Measurements from ENCODE around the gene RPP21.

The RPP21 gene

DNA sequence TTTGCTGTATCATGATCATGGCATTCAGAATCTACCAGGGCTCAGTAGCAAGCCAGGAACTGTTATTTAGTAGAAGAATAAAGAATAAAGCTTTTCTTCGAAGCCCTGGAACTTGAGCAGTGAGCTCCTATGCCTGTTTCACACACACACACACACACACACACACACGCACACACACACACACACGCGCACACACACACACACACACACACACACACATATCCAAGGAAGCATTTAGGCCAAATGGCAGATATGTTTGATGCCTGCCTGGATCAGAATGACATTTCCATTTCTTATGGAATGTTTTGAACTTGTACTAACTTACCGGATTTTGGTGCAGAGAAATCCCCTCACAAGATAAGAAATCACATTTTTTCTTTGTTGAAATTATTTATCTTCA, 35.5 kb downstream of the RPP21 start:
- H3K4me3 ChIP-seq (ENCODE audit: low read depth, low read length), result no peak overlapping the region
- ChIA-PET CTCF (interaction anchor here (0.7 to 2.1 kb wide), 3 partner anchors 17 to 162 kb away, joined by 3 to 7 read pairs (median 4); no protein-coding TSS in a partner anchor), POLR2A (no interaction called here)
- no peak for TF ChIP-seq ZNF23 (tag by site-specific recombination; IDR thresholded peaks at IDR 0.05; ENCODE audit: borderline replicate concordance)
- TF ChIP-seq, protein P1, sequence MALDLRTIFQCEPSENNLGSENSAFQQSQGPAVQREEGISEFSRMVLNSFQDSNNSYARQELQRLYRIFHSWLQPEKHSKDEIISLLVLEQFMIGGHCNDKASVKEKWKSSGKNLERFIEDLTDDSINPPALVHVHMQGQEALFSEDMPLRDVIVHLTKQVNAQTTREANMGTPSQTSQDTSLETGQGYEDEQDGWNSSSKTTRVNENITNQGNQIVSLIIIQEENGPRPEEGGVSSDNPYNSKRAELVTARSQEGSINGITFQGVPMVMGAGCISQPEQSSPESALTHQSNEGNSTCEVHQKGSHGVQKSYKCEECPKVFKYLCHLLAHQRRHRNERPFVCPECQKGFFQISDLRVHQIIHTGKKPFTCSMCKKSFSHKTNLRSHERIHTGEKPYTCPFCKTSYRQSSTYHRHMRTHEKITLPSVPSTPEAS (tag by site-specific recombination; IDR thresholded peaks at IDR 0.05), result peak; percentile 95
- H3K36me3 ChIP-seq (ENCODE audit: control insufficient read depth in 2 of 2, insufficient read depth in 1 of 2, low read length in 2 of 2), result no peaks in the 10 kb centered on the region
- no peaks in the 10 kb centered on the region for H3K4me1 ChIP-seq (ENCODE audit: control insufficient read depth, insufficient read depth, low read length)
- H3K27ac ChIP-seq (ENCODE audit: extremely low read depth, low read depth, low read length), result no peak overlapping the region
- no peaks in the 10 kb centered on the region for H3K9me3 ChIP-seq (ENCODE audit: control insufficient read depth, insufficient read depth, low read depth, low read length)

DNA sequence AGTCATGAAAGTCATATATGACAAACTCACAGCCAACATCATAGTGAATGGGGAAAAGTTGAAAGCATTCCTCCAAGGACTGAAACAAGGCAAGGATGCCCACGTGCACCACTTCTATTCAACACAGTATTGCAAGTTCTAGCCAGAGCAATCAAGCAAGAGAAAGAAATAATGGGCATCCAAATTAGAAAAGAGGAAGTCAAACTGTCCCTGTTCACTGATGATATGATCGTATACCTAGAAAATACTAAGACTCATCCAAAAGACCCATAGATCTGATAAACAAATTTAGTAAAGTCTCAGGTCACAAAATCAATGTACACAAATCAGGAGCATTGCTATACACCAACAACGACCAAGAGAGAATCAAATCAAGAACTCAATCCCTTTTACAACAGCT, 41.2 kb downstream of the RPP21 start:
- TF ChIP-seq, protein P2, sequence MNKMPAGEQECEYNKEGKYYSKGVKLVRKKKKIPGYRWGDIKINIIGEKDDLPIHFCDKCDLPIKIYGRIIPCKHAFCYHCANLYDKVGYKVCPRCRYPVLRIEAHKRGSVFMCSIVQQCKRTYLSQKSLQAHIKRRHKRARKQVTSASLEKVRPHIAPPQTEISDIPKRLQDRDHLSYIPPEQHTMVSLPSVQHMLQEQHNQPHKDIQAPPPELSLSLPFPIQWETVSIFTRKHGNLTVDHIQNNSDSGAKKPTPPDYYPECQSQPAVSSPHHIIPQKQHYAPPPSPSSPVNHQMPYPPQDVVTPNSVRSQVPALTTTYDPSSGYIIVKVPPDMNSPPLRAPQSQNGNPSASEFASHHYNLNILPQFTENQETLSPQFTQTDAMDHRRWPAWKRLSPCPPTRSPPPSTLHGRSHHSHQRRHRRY (tag by site-specific recombination; IDR thresholded peaks at IDR 0.05), result no peak
- no peak for TF ChIP-seq ZNF174 (tag by site-specific recombination; IDR thresholded peaks at IDR 0.05)
- no peak for TF ChIP-seq ZNF791 (tag by site-specific recombination; IDR thresholded peaks at IDR 0.05)
- TF ChIP-seq, protein P1 (tag by site-specific recombination; IDR thresholded peaks at IDR 0.05), result no peak
- TF ChIP-seq ZNF629 (tag by site-specific recombination; IDR thresholded peaks at IDR 0.05), result no peak
- TF ChIP-seq ZNF600 (tag by site-specific recombination; IDR thresholded peaks at IDR 0.05), result no peak
- Histone ChIP-seq H3K4me1 (ENCODE audit: control insufficient read depth, insufficient read depth, low read length) (no peaks in the 10 kb centered on the region), H3K9me3 (ENCODE audit: control insufficient read depth, insufficient read depth, low read depth, low read length) (no peaks in the 10 kb centered on the region), H3K27ac (ENCODE audit: extremely low read depth, low read depth, low read length) (no peak overlapping the region), H3K36me3 (ENCODE audit: control insufficient read depth in 2 of 2, insufficient read depth in 1 of 2, low read length in 2 of 2) (no peaks in the 10 kb centered on the region), H3K4me3 (ENCODE audit: low read depth, low read length) (no peak overlapping the region)
- ChIA-PET CTCF (interaction anchor here (1.0 to 1.3 kb wide), 2 partner anchors 11 to 27 kb away, joined by 3 to 4 read pairs; no protein-coding TSS in a partner anchor), POLR2A (no interaction called here)

DNA sequence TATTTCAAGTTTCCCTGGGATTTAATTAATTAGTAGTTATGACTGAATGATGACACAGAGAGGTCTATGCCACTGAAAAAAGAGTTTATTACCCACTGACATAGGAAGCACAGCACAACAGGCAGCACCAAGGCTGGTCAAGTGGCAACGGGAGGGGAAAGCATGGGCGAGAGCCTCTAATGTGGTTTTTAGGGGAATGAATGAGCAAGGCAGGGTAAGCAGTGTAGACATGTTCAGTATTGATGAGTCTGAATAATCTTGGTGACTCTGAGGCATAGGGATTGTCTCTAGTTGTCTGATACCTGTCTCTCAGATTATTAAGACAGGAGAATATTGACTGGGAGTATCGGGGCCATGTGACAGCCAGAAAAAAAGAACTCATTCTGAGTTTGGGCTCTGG, 46.3 kb downstream of the RPP21 start:
- Histone ChIP-seq H3K4me3 (ENCODE audit: low read depth, low read length) (no peak overlapping the region), H3K9me3 (ENCODE audit: control insufficient read depth, insufficient read depth, low read depth, low read length) (no peaks in the 10 kb centered on the region), H3K36me3 (ENCODE audit: control insufficient read depth in 2 of 2, insufficient read depth in 1 of 2, low read length in 2 of 2) (no peaks in the 10 kb centered on the region), H3K4me1 (ENCODE audit: control insufficient read depth, insufficient read depth, low read length) (no peaks in the 10 kb centered on the region), H3K27ac (ENCODE audit: extremely low read depth, low read depth, low read length) (no peak overlapping the region)
- ChIA-PET CTCF (interaction anchor here (1.4 kb wide), 1 partner anchor 289 kb away, joined by 4 read pairs; no protein-coding TSS in a partner anchor), POLR2A (no interaction called here)
- no peak for TF ChIP-seq ZNF785 (tag by site-specific recombination; IDR thresholded peaks at IDR 0.05)
- TF ChIP-seq PRDM1 (tag by site-specific recombination; IDR thresholded peaks at IDR 0.05), result no peak
- TF ChIP-seq, protein P3, sequence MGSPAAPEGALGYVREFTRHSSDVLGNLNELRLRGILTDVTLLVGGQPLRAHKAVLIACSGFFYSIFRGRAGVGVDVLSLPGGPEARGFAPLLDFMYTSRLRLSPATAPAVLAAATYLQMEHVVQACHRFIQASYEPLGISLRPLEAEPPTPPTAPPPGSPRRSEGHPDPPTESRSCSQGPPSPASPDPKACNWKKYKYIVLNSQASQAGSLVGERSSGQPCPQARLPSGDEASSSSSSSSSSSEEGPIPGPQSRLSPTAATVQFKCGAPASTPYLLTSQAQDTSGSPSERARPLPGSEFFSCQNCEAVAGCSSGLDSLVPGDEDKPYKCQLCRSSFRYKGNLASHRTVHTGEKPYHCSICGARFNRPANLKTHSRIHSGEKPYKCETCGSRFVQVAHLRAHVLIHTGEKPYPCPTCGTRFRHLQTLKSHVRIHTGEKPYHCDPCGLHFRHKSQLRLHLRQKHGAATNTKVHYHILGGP (tag by site-specific recombination; IDR thresholded peaks at IDR 0.05), result no peak
- no peak for TF ChIP-seq ZNF544 (tag by site-specific recombination; IDR thresholded peaks at IDR 0.05)
- no peak for TF ChIP-seq SP7 (tag by site-specific recombination; IDR thresholded peaks at IDR 0.05)
- no peak for TF ChIP-seq ZSCAN23 (tag by site-specific recombination; IDR thresholded peaks at IDR 0.05)
- no peak for TF ChIP-seq GLIS2 (tag by site-specific recombination; IDR thresholded peaks at IDR 0.05)
- TF ChIP-seq, protein P4, sequence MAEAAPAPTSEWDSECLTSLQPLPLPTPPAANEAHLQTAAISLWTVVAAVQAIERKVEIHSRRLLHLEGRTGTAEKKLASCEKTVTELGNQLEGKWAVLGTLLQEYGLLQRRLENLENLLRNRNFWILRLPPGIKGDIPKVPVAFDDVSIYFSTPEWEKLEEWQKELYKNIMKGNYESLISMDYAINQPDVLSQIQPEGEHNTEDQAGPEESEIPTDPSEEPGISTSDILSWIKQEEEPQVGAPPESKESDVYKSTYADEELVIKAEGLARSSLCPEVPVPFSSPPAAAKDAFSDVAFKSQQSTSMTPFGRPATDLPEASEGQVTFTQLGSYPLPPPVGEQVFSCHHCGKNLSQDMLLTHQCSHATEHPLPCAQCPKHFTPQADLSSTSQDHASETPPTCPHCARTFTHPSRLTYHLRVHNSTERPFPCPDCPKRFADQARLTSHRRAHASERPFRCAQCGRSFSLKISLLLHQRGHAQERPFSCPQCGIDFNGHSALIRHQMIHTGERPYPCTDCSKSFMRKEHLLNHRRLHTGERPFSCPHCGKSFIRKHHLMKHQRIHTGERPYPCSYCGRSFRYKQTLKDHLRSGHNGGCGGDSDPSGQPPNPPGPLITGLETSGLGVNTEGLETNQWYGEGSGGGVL (tag by site-specific recombination; IDR thresholded peaks at IDR 0.05), result no peak
